ENCODE data around the gene RAB31.

GRCh38 chr18:9851511-9851910, 143.4 kb downstream of the RAB31 start:
- TF ChIP-seq EZH2 (IDR thresholded peaks at IDR 0.05; ENCODE audit: borderline replicate concordance, low read depth, low read length, poor library complexity, severe bottlenecking) (no peak), CTCF (conservative IDR thresholded peaks at IDR 0.05; ENCODE audit: low read depth, low read length) (no peak)
